B cell (primary cell): ENCODE results near the gene DACT2. TPM values are rescaled to one million over a fixed set of nuclear protein-coding genes. Genes with fewer than 3 reads are reported as not detected.

Source experiments
- ATAC-seq: fragments of 200-7000 bp; cut with Tn5 transposase; one replicate; pipeline ENCODE4 v1.10.0; 2021; ENCODE audit warnings: low read depth, mild to moderate bottlenecking, moderate number of reproducible peaks, moderate library complexity
- CTCF ChIA-PET: fragments of 350-600 bp; sonication (Branson Sonifier 250); formaldehyde crosslinking; loops from one replicate; lab custom pipeline; 2021; ENCODE audit warnings: antibody characterized with exemption, inconsistent platforms; lab: Charles Lee
- POLR2A ChIA-PET: fragments of 350-600 bp; sonication (Branson Sonifier 250); formaldehyde crosslinking; loops from one replicate; lab custom pipeline; 2021; ENCODE audit warnings: antibody characterized with exemption; lab: Charles Lee
- DNase-seq: peaks from one replicate; pipeline ENCODE4 v3.0.0; 2013
- H2AFZ ChIP-seq: 2 replicates; pipeline ENCODE4 v1.6.1; 2012; ENCODE audit warnings: mild to moderate bottlenecking, low read depth, low read length; ENCODE audit not compliant: insufficient read depth, poor library complexity, severe bottlenecking
- H3K27ac ChIP-seq, 2 donors: 1 replicate in 1 of 2; 2 replicates in 1 of 2; pipeline ENCODE4 v1.5.1; 2012 to 2013; ENCODE audit warnings: low read length in 2 of 2, mild to moderate bottlenecking in 2 of 2, moderate library complexity in 1 of 2
- H3K27me3 ChIP-seq, 4 experiments: fragments of 200-600 bp in 1 of 4; sonication (generic) in 1 of 4; replicated peaks in 1 of 4; 1 replicate in 2 of 4; 2 replicates in 2 of 4; pipeline versions ENCODE4 v1.6.1 to v1.7.0; 2013 to 2016; ENCODE audit warnings: low read length in 3 of 4, mild to moderate bottlenecking in 2 of 4, mixed read lengths in 1 of 4, moderate library complexity in 1 of 4; ENCODE audit not compliant: insufficient read depth in 4 of 4, control insufficient read depth in 3 of 4; ENCODE audit errors: control extremely low read depth in 1 of 4
- H3K36me3 ChIP-seq, 2 experiments: replicated peaks in 1 of 2; 1 replicate in 1 of 2; 2 replicates in 1 of 2; pipeline versions ENCODE4 v1.6.1 to v1.7.1; 2013; ENCODE audit warnings: low read length in 1 of 2; ENCODE audit not compliant: insufficient read depth in 2 of 2, control insufficient read depth in 1 of 2; ENCODE audit errors: control extremely low read depth in 1 of 2, extremely low read depth in 1 of 2
- H3K4me1 ChIP-seq, 2 donors: fragments of 200-600 bp in 1 of 2; sonication (generic) in 1 of 2; 1 replicate in 1 of 2; 2 replicates in 1 of 2; pipeline versions ENCODE4 v1.5.1 to v1.6.1; 2013 to 2017; ENCODE audit warnings: low read length in 2 of 2; ENCODE audit not compliant: control insufficient read depth in 2 of 2, insufficient read depth in 2 of 2
- H3K4me2 ChIP-seq: replicated peaks from 2 replicates; pipeline ENCODE3; 2012; ENCODE audit warnings: mild to moderate bottlenecking, low read depth, low read length; ENCODE audit not compliant: poor library complexity, severe bottlenecking
- H3K4me3 ChIP-seq, 5 experiments: fragments of 200-600 bp in 1 of 5; sonication (generic) in 1 of 5; 1 replicate in 3 of 5; 2 replicates in 2 of 5; pipeline versions ENCODE4 v1.5.1 to v1.7.0; 2011 to 2016; ENCODE audit warnings: low read length in 4 of 5, mild to moderate bottlenecking in 4 of 5, low read depth in 2 of 5, control low read depth in 1 of 5, moderate library complexity in 1 of 5; ENCODE audit not compliant: insufficient read depth in 1 of 5; ENCODE audit errors: control extremely low read depth in 1 of 5, extremely low read depth in 1 of 5
- H3K79me2 ChIP-seq: fragments of 200-600 bp; sonication (generic); one replicate; pipeline ENCODE4 v1.6.0; 2016; ENCODE audit warnings: low read length; ENCODE audit not compliant: control insufficient read depth, insufficient read depth
- H3K9ac ChIP-seq: fragments of 200-600 bp; sonication (generic); 2 replicates; pipeline ENCODE4 v1.6.1; 2017; ENCODE audit warnings: mild to moderate bottlenecking, low read length, moderate library complexity
- H3K9me3 ChIP-seq, 3 donors: one replicate each; pipeline versions ENCODE4 v1.6.1 to v1.7.1; 2013; ENCODE audit warnings: low read length in 2 of 3; ENCODE audit not compliant: control insufficient read depth in 2 of 3, insufficient read depth in 1 of 3; ENCODE audit errors: control extremely low read depth in 1 of 3
- H4K20me1 ChIP-seq: 2 replicates; pipeline ENCODE4 v1.6.0; 2012; ENCODE audit warnings: mild to moderate bottlenecking, low read length; ENCODE audit not compliant: insufficient read depth, control insufficient read depth, poor library complexity, severe bottlenecking
- H3K27ac Mint-ChIP-seq: one replicate; pipeline ENCODE4 v1.8.0; 2021; ENCODE audit warnings: mixed read lengths
- H3K27me3 Mint-ChIP-seq: one replicate; pipeline ENCODE4 v1.8.0; 2021; ENCODE audit warnings: mixed read lengths
- H3K4me1 Mint-ChIP-seq: one replicate; pipeline ENCODE4 v1.8.0; 2021; ENCODE audit warnings: mixed read lengths
- H3K4me3 Mint-ChIP-seq: one replicate; pipeline ENCODE4 v1.8.0; 2021; ENCODE audit warnings: mixed read lengths
- H3K9me3 Mint-ChIP-seq: one replicate; pipeline ENCODE4 v1.8.0; 2022; ENCODE audit warnings: mixed read lengths; ENCODE audit not compliant: insufficient read depth
- CTCF ChIP-seq: fragments of 200-600 bp; IDR thresholded peaks from one replicate; pipeline ENCODE4 v1.8.0; 2022; ENCODE audit warnings: antibody characterized with exemption, mild to moderate bottlenecking
- EZH2 ChIP-seq: IDR thresholded peaks from 2 replicates; pipeline ENCODE4 v1.6.1; 2012; ENCODE audit warnings: borderline replicate concordance, low read depth, mild to moderate bottlenecking, moderate library complexity, low read length; ENCODE audit not compliant: insufficient read depth, poor library complexity, severe bottlenecking
- WGBS: methylation state at CpG from one replicate; pipeline ENCODE4 v1.1.5; 2013; ENCODE audit warnings: missing lambda C conversion rate; ENCODE audit not compliant: insufficient coverage; 5-methylcytosine and 5-hydroxymethylcytosine counted together
- intact Hi-C: fragments of 100-400 bp; cut with micrococcal nuclease; formaldehyde crosslinking; loops from one replicate; pipeline ENCODE4 v1.10.0; 2022
- polyA plus RNA-seq: library from polyadenylated mRNA; depleted of rRNA; stranded (reverse); fragments of >200 nt; gene quantifications from 2 replicates; pipeline ENCODE4 v1.2.3, GENCODE V29; 2012
- total RNA-seq, 2 donors: library from RNA; stranded (reverse); fragments of 120-200 nt in 1 of 2; gene quantifications; 1 replicate in 1 of 2; 2 replicates in 1 of 2; pipeline versions ENCODE4 v1.2.3 to v1.2.4, GENCODE V29; 2013 to 2022

DACT2 gene
- total and polyA plus RNA-seq, 2 donors (not counting 1 experiment from before 2014, with no cell fraction given) = not detected

DNA sequence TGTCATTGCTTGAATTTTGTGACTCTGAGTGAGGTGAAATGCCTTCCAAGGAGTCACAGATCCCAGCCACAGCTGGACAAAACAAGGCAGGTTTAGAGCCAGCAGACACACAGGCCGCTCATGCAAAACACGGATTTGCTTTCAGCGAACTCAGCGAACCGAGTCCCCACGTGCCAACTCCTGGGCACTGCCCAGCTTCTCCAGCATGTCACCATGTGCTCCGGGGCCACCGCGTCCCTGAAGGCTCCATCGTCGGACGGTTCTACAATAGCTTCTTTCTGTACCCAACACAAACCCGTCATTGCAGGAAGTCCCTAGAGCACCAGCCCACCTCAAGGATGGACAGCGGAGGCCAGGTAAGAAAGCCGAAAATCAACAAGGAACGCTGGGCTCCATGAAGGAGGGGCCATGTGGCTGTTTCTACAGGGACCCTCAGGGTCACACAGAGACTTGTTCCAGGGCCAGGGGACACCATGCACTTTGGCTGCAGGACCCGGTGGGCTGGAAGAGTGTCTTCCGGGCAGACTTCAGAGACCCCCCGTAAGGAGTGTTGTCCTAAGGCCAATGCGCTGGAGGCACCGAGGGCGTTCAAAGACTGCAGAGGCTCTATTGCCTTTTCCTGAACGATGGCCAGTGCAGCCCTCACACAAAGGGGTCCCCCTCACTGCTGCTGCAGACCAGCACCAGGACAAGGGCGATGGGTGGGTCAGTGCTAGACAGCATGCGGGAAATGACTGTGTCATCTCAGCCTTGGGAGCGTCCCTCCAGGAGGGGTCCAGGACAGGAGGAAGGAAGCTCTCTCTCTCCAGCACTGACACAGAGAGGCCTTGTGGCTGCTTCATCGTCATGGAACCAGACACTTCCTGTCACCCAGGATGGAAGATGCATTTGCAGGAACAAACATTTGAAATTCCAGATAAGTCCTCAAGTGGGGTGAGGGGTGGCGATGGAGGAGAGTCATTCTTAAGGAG lies 19.8 kb downstream of the DACT2 start:
- H3K4me3 ChIP-seq = no peak overlapping the region
- no peak for ATAC-seq
- H3K9ac ChIP-seq = no peak overlapping the region
- H3K79me2 ChIP-seq = no peaks in the 10 kb centered on the region
- ChIA-PET POLR2A (no interaction called here), CTCF (no interaction called here)
- Mint-ChIP-seq H3K27me3 (peaks cover 3% of the 10 kb centered on the region), H3K4me1 (no peaks in the 10 kb centered on the region), H3K9me3 (no peaks in the 10 kb centered on the region), H3K4me3 (no peak overlapping the region), H3K27ac (no peak overlapping the region)
- no peaks in the 10 kb centered on the region for H4K20me1 ChIP-seq
- H3K9me3 ChIP-seq = peaks cover 0 to 17% (median 0%) of the 10 kb centered on the region in 3 donors
- 89% methylated on average over 27 of the region's 28 CpGs for WGBS
- H2AFZ ChIP-seq = no peak overlapping the region
- no peak for TF ChIP-seq EZH2
- no peak for TF ChIP-seq CTCF
- H3K27me3 ChIP-seq = no peaks in the 10 kb centered on the region
- DNase-seq = no peak
- no peak overlapping the region for H3K4me2 ChIP-seq
- no peaks in the 10 kb centered on the region for H3K4me1 ChIP-seq
- intact Hi-C loops = no loop called here
- H3K36me3 ChIP-seq = no peaks in the 10 kb centered on the region
- H3K27ac ChIP-seq = no peak overlapping the region

GRCh38 chr6:168297643-168298042 lies 21.9 kb downstream of the DACT2 start:
- CTCF ChIA-PET = no interaction called here

More at GRCh38 chr6:168297643-168298042, 21.9 kb downstream of the DACT2 start:
- no peak overlapping the region for H3K27ac Mint-ChIP-seq
- 96% methylated on average over 12 of the region's 13 CpGs for WGBS
- Histone ChIP-seq H3K9ac (no peak overlapping the region), H3K27ac (no peak overlapping the region), H3K79me2 (no peaks in the 10 kb centered on the region), H2AFZ (no peak overlapping the region), H4K20me1 (no peaks in the 10 kb centered on the region), H3K4me3 (no peak overlapping the region), H3K36me3 (no peaks in the 10 kb centered on the region), H3K4me1 (no peaks in the 10 kb centered on the region), H3K27me3 (no peaks in the 10 kb centered on the region), H3K9me3 (peaks cover 0 to 14% (median 0%) of the 10 kb centered on the region in 3 donors), H3K4me2 (no peak overlapping the region)
- H3K27me3 Mint-ChIP-seq = peaks cover 3% of the 10 kb centered on the region
- TF ChIP-seq CTCF (no peak), EZH2 (no peak)
- H3K4me1 Mint-ChIP-seq = no peaks in the 10 kb centered on the region
- no peak for DNase-seq
- no peaks in the 10 kb centered on the region for H3K9me3 Mint-ChIP-seq
- H3K4me3 Mint-ChIP-seq = no peak overlapping the region
- ATAC-seq = no peak
- POLR2A ChIA-PET = no interaction called here
- intact Hi-C loops = no loop called here
